ENCODE results near the gene SH2B2.

DNA sequence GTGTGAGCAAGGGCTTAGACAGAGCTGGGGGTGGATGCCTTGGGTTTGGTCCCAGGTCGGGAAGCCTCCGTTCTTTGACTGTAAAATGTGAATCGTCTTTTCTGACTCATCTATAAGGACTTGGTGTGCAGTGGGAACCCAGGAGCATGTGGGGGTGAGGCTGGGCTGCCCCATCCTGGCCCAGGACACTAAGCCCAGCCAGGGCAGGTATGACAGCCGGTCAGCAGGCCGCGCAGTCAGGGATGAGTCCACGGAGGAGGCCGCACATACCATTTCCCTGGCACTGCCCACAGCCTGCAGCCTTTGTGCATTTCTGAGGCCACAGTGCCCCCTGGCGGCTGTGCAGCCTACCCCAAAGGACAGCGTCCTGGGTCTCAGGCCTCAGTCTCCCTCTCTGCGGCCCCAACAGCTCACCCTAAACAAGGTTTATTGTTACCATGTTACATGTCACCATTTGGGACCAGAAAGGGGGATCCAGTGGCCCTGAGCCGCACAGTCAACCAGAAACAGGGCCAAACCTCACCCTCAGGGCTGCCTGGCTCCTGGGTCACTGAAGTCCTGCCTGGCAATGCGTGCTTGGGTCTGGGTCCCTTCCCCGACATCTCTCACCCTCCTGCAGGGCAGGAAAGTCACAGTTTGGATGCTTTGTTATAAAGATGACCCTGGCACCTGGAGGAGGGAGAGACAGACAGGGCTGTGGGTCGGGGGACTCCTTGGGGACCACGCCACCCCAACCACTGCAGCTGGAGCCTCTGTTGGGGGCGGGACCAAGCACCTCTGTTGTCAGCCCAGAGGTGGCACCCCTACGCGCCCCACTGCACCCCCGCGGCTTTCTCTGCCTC lies 14.4 kb upstream of the SH2B2 start:
- no peak for TF ChIP-seq GATA2 (IDR thresholded peaks at IDR 0.05; ENCODE audit: low read depth, low read length)
- no peak for TF ChIP-seq GATA3 (IDR thresholded peaks at IDR 0.05; ENCODE audit: low read depth, low read length)
